ENCODE measurements around the gene COCH.
"Not testable (repeated sequence)": the region's sequence is repeated elsewhere in the genome, so short reads cannot be mapped to it uniquely, and the experiment has no call there.

The COCH gene

DNA sequence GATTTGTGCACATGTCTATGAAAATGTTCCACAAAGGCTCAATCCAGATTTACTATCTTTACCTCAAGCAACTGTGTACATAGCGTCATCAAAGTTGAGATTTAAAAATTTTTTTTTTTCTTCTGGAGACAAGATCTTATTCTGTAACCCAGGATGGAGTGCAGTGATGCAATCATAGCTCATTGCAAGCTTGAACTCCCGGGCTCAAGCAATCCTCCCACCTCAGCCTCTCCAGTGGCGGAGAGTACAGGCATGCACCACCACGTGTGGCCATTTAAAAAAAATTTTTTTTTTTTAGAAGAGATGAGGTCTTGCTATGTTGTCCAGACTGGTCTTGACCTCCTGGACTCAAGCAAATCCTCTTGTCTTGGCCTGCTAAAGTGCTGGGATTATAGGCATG is 2.3 kb downstream of the COCH start:
- DNase-seq = no peak

DNA sequence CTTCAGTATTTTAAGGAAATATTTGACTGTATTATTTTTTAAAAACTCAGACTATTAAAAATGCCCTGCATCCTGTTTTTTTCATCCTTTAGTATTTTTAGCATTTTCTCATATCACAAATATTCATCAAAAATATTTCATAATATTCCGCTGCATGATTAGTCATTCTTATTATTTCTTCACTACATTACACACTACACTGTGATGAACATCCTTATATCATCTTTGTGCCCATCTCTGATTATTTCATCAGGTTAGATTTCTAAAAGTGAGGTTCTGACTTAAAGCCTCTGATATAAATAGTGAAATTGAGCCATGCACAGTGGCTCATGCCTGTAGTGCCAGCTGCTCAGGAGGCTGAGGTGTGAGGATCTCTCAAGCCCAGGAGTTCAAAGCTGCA is 8.1 kb downstream of the COCH start:
- no peak for DNase-seq

DNA sequence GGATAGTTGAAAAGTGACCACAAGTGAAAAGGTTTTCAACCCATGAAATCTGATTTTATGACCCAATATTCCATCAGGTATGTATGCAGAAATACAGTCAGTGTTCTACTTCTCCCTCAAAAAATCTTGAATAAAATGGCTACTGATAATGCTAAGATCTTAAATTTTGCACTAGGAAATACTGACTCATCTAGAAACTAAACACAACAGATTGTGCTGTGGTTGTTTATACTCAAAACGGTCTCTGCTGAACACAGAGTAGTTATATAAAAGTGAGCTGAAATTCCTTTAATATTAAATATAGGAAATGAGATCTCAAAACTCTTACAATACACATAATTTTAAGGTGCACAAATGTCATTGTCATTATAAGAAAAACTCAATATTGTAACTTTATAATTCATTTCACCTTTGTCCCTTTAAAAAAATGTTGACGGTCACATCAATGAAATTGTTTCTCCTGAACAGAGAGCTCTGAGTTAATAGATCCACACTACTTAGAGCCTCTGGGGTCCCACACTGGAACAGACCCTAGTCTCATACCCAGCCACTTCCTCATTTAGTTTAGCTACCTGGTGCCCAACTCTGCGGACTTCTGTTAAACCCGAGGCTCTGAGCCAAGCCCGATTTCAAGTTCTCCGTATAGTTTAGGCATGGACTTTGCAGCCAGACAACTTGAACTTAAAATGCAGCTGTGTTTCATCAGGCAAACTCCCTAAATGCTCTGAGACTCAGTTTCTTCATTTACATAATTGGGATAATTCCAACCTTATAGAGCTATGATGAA is 9.3 kb downstream of the COCH start:
- peak; percentile 48 for DNase-seq

DNA sequence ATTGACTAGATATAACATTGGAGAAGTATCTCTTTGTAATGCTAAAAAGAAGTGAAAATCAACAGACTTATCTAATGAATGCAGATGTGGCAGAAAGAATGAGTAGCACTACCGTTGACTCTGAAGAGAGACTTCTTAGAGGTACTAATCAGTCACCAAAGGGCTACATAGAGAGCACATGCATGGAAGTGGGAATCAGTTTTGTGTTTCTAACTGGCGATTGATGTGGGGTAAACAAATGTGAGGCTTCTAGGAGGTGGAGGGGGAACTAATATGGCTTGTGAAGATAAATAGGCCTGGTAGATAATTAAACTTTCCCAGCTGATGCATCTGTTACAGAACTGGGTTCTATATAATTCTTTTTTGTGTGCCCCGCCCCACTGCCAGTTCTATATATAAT is 10.5 kb downstream of the COCH start:
- no peak for DNase-seq

DNA sequence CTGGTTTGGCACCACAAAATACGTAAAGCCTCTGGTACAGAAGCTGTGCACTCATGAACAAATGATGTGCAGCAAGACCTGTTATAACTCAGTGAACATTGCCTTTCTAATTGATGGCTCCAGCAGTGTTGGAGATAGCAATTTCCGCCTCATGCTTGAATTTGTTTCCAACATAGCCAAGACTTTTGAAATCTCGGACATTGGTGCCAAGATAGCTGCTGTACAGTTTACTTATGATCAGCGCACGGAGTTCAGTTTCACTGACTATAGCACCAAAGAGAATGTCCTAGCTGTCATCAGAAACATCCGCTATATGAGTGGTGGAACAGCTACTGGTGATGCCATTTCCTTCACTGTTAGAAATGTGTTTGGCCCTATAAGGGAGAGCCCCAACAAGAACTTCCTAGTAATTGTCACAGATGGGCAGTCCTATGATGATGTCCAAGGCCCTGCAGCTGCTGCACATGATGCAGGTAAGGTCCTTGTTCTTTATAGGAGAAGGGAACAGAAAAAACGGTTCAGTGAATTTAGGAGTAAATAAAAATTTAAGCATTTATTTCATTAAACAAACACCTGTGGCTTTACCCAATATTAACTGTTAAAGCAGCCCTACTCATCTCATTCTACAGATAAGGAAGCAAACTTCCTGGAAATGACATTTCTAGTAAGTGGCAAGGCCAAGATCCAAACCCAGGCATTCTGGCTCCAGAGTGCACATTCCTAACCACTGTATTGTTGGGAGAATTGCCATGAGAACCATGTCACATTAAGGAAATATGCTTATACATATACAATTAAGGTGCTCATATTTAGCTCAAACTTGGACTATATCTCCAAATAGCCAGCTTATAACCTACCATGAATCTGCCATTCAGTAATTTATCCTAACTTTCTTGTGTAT is 11.7 kb downstream of the COCH start:
- no peak for DNase-seq

DNA sequence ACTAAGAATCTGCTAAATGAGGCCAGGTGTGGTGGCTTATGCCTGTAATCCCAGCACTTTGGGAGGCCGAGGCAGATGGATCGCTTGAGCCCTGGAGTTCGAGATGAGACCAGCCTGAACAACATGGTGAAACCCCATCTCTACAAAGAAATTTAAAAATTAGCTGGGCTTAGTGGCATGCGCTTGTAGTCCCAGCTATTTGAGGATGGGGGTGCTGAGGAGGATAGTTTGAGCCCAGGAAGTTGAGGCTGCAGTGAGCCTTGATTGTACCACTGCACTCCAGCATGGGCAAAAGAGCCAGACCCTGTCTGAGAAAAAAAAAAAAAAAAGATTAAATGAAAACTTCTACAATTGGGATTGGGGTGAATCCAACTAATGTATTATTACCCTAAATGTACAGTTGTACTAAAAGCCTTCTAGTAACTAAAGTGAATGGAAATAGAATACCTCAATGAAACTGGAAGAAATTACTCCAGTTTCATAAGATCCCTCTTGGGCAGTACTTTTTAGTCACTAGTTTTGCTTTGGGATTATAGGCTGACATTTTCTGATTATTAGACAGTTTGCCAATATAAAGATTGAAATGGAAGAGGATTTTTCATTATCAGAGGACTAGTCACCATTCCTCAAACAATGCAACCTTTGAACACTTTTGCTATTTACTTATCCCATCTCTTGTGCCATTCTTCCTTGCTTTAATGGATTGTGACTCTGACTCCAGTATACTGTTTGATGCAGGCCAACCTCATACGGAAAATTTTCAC is 14.3 kb downstream of the COCH start:
- no peak for DNase-seq

DNA sequence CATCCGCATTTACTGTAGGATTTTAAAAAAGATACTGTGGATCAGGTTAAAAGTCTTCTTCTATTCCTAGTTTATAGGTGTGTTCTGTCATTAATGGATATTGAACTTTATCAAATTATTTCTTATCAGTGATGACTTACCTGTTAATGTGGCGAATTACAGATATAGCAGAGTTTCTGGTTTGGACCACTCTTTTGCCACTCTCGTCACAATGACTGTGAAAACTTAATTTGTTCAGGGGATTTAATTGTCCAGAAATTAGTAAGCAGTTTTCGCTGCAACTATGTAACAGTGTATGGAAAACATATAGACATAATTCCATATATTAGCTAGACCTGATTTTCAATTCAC is 14.9 kb downstream of the COCH start:
- DNase-seq = no peak

DNA sequence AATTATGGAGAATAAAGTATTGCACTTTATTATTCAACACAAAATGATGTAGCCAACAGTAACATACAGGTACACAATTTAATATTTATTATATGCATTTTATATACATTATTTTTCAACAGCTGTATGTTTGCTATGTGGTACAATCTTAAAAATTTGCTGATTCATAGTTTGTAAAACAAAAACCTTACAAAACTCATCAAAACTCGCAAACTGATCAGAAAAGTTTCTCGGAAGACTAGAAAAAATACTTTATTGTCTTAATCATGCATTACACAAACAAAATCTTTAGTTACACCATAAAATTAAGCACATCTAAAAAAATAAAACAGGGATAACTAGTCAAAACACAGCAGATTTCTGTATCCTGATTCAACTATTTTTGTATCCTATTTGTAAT is 19.5 kb downstream of the COCH start:
- no peak for DNase-seq

DNA sequence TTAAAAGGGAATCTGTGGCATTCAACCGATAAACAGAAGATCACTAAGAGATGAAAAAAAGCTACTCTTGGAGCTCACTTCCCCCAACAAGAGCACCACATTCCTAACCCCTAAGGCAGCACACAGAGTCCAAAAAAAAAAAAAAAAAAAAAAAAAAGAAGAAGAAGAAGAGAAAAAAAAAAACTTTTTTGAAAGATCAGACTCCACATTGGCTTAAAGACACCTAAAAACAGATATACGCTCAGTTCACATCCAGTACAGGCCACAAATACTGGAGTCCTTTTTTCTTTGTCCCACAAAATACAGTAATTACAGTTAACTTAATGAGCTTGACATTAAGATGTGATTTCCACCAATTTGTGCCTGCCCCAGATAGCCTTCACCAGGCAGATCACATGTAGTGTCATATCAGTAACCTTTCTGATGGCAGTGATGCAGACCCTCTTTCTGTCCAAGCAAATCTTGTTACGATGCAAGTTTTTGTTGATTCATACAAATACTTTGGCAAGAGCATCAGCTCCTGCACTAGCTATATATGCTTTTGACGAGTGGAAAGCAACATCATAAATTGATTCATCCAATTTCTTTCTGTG is 20.7 kb downstream of the COCH start:
- DNase-seq = no peak

DNA sequence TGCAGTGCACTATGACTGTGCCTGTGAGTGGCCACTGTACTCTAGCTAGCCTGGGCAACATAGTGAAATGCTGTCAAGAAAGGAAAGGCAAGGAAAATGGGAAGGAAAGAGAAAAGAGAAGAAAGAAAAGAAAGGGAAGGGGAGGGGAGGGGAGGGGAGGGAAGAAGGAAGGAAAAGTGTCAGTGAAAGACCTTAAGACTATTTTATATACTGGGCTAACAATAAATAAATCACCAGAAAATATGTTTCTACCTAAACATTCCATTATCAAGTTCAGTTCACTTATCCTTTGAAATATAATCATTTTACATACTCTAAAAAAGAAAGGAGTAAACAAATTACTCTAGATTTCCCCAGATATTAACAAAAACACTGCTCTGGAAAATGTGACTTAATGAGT is 22.1 kb downstream of the COCH start:
- no peak for DNase-seq

DNA sequence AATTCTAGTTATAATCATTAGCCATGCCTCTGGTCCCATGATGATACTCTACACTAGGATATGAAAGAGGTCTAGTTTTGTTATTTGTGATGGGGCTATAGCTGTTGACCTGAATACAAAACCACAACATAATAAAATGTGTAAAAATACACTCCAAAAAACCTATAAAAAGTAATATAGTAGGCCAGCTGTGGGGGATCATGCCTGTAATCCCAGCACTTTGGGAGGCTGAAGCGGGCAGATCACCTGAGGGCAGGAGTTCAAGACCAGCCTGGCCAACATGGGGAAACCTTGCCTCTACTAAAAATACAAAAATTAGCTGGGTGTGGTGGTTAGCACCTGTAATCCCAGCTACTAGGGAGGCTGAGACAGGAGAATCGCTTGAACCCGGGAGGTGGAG is 22.8 kb downstream of the COCH start:
- DNase-seq = not testable (repeated sequence)

DNA sequence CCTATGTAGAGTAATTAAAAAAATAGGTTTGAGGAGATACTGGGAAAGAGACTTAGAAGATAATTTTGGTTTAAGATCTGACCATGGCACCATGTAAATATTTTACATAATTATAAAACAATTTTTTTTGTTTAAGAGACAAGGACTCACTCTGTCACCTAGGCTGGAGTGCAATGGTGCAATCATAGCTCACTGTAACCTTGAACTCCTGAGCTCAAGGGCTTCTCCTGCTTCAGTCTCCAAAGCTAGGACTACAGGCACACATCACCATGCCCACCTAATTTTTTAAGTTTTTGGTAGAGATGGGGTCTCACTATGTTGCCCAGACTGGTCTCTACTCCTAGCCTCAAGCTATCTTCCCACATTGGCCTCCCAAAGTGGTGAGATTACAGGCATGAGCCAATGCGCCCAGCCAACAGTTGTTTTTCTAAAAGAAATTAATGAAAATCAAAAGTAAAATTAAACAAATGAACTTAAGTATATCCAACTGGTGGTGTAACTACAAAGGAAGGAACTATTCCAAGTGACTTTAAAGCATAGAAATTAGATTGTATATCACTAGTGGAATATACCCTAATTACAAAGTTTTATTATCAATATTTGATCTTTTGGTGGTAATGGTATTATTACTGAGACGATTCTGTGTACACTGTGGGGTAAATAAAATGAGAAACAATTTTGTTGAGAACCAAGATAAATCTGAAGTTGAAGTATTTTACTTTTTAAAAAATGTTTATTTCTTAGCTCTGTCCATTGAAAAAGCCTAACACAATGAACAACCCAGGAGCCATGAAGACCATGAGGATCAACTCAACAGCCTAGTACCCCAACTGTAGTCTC is 29.1 kb downstream of the COCH start:
- no peak for DNase-seq

DNA sequence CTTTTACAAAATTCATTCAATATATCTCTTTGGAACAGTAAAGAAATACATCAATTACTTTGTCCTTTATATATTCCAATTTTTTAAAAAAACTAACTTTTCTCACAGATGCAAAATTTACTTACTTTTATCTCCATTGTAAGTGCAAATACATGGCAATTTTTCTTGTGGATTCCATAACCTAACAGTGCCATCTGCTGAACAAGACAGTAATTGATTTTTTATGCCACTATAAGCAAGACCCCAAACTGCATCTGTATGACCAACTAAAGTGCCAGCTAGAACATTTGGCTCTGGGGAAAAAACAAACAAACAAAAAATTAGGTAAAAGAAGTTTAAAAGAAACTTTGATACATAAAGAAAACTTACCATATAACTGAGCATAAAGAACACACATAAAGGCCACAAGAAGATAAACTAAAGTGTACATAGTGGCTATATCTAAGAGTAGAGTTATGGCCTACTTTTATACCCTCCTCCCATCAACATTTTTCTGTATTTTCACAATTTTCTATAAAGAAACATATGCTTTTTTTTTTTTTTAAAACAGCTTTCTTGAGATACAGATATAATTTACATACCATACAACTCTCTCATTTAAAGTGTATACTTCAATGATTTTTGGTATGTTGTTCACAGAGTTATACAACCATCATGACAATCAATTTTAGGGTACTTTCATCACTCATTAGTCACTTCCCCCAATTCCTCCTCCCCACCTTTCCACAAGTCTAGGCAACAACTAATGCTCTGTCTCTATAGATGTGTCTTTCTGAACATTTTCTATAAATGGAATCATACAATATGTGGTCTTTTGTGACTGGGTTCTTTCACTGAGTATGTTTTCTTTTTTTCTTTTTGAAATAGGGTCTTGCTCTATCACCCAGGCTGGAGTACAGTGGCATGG is 32.6 kb downstream of the COCH start:
- peak; percentile 5 for DNase-seq

DNA sequence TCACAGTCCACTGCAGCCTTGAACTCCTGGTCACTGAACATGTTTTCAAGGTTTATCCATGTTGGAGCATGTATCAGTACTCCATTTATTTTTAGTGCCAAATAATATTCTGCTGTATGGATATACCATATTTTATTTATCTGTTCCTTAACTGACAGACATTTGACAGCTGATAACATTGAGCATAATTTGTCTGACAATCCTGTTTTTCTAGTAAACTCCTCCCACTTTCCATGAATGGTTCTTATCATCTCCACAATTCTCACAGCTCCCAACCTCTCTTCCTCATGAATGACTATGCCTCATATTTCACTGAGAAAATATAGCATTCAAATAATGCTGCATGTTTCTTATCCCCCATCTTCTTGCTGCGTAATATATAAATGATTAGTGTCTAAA is 33.3 kb downstream of the COCH start:
- no peak for DNase-seq

DNA sequence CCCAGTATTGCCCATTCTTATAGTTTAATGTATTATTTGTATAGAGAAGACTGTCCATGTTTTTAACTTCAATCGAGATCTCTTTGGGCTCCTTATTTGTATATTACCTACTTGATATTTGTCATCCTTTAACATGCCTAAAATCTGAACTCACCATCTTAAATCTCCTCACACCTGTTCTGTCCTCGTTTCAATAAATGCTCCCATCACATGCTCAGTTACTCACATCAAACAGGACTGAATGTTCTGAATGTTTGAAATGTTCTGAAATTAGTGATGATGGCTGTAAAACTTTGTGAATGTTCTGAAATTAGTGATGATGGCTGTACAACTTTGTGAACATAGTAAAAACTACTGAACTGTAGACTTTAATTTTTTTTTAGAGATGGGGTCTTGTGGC is 34.5 kb downstream of the COCH start:
- DNase-seq = no peak

DNA sequence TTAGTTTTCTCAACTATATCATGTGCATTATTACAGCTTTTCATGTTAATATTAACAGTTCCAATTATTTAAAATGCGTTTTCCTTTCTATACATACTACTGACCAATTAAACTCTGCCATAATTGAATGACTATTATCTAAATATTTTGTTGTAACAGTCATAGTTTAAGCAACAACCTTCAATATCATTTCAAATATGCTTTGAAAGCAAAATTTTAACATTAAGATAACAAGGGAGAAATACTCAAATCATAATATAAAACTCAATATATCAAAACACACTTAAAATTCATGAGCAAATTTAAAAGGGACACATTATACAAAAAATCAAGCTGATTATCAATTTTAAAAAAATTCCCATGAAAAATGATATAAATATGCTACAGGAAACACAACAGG is 40.5 kb downstream of the COCH start:
- DNase-seq = no peak

DNA sequence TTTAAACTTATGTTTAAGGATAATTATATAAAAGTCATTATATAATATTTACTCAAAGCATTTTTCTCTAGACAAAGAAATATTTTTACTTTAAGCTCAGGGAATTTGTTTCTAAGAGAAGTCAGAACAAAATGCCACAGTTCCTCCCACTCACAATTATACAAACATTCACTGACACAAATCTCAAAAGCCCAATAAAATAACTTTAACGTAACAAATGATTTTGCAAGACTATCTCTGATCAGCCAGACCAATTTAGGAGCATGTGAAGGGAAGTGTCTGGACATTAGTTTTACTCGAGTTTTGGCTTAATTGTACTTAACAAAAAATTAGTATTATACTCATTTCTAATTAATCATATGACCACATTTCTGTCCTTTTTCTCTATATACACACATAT is 41.2 kb downstream of the COCH start:
- DNase-seq = no peak

DNA sequence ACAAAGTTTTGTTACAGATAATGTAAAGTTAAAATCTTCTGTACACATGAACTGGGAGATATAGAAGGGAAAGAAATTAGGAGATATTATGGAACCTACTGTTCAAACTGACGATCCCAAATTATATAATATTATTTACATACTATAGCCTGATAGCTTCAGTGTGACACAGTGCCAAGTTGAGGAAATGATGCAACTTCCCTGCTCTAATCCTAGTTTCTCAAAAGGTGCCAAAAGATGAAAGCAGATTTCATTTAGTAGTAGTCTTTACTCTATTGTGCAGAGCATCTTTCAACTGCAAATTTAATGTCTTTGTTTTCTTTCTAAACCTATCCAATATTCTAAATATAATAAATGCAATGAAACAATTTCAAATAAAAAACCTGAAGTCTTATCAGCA is 46.9 kb downstream of the COCH start:
- peak; percentile 10 for DNase-seq

DNA sequence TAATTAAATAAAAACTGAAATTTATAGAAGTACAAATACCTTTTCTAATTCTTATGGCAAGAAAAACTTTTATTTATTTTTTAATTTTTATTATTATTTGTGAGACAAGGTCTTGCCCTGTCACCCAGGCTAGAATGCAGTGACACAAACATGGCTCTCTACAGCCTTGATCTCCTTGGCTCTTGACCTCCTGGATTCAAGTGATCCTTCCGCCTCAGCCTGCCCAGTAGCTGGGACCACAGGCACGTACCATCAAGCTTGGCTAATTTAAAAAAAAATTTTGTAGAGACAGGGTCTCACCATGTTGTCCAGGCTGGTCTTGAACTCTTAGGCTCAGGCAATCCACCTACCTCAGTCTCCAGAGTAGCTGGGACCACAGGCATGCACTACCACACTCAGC is 47.4 kb downstream of the COCH start:
- DNase-seq = no peak

DNA sequence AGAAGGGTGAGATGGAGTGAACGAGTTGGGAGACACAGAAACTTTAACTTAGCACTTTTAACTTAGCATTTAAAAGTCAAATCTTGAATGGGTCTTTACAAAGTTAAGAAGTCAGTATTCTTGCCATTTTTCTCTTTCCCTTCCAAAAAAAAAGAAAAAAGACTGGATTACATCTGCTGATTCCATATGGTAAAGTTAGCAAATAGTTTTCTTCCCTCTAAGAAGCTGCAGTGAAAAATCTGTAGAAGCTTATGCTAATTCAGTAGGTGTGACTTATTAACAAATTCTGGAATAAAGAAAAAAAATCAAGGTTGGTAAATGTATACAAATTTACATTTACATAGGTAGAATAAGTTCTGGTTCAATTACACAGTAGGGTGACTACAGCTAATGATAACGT is 50.9 kb downstream of the COCH start:
- DNase-seq = no peak

DNA sequence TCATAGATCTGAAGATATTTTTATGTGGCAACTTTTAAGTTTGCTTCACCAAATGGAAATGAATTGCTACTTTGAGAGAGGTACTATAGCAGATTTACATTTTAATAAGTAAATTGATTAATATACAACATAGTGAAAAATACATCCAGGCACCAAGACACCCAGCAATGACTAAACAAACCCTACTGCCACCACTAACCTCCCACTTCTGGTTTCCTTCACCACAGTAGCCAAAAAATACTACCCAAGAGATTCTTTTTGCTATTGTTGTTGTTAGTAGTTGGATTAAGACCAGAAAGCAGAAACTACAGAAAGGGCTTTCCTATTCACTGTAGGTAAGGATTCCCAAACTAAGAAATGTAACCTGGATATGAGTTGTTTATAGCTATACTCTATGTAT is 54.1 kb downstream of the COCH start:
- peak; percentile 11 for DNase-seq

Data from activated CD4-positive, alpha-beta T cell treated with anti-CD3 and anti-CD28 coated beads, Interleukin-10, Interleukin-2, amounts not matched to agents 100 ng/mL and 50 ng/mL, durations not matched to agents 16 hours and 8 hours (primary cell).